Choroid plexus epithelial cell (primary cell): ENCODE measurements around the gene TNS1.
"Not testable (repeated sequence)": the region's sequence is repeated elsewhere in the genome, so short reads cannot be mapped to it uniquely, and the experiment has no call there.

ENCODE experiments used
- DNase-seq: peaks from one replicate; pipeline ENCODE4 v3.0.0-alpha.2; 2010; ENCODE audit warnings: low read depth
- H3K4me3 ChIP-seq: 2 replicates; pipeline ENCODE4 v1.5.1; 2011; ENCODE audit warnings: low read depth, mild to moderate bottlenecking, control low read depth, low read length, moderate library complexity
- TF ChIP-seq, protein P1 (sequence below): conservative IDR thresholded peaks from 2 replicates; pipeline ENCODE4 v1.5.1; 2011; ENCODE audit warnings: low read depth, mild to moderate bottlenecking, control low read depth, inconsistent platforms, low read length, moderate library complexity

Gene TNS1

DNA sequence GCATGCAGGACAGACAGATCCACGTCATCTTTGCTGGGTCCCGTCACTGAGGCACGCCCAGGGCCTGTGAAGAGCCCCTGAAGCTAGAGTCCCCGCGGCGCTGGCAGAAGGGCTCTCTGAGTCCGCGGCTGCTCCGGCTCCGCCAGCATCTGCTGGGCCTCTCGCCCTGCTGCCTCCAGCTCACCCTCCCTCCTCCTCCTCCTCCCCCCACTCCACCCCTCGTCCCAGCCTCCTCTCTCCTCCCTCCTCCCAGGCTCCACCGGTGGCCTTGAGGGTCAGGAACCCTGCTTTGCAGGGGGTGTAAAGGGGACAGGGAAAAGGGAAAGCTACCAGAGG is at the start of gene TNS1:
Gene TNS1, minus strand, starts transcription at position 151 of the 336 bp plus-strand sequence. Its CDS starts 123 bp downstream, at position 28.
- peak within 1 kb of the TSS; percentile 46 for H3K4me3 ChIP-seq
- TF ChIP-seq, protein P1, sequence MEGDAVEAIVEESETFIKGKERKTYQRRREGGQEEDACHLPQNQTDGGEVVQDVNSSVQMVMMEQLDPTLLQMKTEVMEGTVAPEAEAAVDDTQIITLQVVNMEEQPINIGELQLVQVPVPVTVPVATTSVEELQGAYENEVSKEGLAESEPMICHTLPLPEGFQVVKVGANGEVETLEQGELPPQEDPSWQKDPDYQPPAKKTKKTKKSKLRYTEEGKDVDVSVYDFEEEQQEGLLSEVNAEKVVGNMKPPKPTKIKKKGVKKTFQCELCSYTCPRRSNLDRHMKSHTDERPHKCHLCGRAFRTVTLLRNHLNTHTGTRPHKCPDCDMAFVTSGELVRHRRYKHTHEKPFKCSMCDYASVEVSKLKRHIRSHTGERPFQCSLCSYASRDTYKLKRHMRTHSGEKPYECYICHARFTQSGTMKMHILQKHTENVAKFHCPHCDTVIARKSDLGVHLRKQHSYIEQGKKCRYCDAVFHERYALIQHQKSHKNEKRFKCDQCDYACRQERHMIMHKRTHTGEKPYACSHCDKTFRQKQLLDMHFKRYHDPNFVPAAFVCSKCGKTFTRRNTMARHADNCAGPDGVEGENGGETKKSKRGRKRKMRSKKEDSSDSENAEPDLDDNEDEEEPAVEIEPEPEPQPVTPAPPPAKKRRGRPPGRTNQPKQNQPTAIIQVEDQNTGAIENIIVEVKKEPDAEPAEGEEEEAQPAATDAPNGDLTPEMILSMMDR = no peak
- peak; percentile 50 for DNase-seq

DNA sequence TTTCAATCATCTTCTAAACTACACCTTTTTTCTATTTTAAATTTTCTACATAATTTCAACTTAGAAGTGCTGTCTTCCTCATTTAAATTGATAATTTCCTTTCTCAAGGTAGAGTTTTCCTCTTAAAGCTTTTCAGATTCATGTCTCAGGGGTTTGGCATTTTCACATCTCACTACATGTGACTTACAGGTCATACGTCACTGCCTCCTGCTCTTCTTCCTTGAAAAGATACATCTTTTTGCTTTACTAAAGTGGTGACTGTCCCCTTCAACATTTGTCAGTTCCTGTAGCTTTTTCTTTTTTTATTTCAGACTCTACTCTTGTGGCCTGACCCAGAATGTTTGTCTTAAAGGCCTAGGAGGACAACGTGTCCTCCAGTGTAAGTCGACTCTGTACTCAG is 49.1 kb upstream of the TNS1 start:
- TF ChIP-seq, protein P1 = no peak
- no peak overlapping the region for H3K4me3 ChIP-seq
- DNase-seq = no peak

DNA sequence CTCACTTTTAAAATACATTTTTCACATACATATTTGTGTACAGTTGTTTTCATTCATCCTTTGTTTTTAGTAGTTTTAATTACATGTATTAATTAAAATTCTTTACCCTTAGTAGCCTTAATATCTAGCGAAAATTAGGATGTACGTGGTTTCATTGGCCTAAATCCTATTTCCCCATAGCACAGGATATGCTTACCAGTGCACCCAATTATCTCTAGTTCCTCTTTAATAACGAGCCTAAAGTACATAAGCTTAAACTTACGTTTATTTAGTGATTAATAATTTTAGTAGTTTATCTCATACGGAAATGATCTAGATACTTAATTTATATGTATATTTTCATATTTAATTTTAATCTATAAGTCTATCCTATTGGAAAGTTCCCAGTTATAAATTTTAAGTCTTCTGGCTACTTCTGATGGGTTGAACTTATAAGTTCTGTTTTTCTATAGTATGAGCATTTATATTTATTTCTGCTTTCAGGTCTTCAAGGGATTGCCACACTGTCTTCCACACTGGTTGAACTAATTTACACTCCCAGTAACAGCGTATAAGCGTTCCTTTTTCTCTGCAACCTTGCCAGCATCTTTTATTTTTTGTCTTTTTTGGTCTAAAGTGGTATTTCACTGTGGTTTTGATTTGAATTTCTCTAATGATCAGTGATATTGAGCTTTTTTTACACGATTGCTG is 44.9 kb upstream of the TNS1 start:
- TF ChIP-seq, protein P1 = no peak
- DNase-seq = no peak
- no peak overlapping the region for H3K4me3 ChIP-seq

DNA sequence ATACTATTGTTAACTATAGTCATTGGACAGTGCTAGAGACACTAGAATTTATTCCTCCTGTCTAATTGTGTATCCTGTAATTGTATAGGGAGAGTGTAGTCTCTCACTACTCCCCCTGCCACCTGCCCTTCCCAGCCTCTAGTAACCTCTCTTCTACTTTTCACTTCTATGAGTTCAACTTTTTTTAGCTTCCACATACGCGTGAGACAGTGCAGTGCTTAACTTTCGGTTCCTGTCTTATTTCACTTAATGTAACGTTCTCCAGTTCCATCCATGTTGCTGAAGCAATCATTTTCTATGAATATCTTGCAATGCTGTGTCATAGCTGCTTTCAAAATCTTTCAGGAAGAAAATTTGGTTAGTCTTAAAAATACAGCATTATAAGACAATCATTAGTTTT is 43.4 kb upstream of the TNS1 start:
- H3K4me3 ChIP-seq = no peak overlapping the region
- no peak for DNase-seq

DNA sequence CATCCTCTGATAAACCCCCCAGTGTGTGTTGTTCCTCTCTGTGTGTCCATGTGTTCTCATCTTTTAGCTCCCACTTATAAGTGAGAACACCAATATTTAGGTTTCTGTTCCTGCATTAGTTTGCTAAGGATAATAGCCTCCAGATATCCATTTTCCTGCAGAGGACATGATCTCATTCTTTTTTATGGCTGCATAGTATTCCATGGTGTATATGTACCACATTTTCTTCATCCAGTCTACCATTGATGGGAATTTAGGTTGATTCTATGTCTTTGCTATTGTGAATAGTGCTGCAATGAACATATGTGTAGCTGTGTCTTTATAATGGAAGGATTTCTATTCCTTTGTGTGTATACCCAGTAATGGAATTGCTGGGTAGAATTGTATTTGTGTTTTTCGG is 41.8 kb upstream of the TNS1 start:
- not testable (repeated sequence) for H3K4me3 ChIP-seq, DNase-seq

More for the DNA sequence above, 43.4 kb upstream of the TNS1 start:
- TF ChIP-seq, protein P1 = no peak

DNA sequence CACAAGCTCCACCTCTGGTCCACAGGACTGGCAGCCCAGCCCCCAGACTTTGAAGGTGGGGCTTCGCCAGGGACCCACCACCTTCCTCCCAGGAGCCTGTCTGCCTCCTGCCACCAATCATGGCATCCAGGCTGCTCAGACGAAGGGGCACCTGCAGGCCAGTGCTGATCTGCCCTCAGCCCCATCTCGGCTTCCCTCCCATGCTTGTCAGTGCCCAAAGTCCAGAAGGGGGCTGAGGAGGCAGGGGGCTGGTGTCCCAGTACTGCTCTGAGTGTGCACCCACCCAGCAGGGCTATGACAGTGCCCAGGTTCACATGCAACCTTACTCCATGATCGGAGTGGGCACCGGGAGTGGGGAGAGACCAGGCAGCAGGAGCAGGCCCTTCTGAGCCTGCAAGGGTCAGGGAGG is 40.9 kb upstream of the TNS1 start:
- TF ChIP-seq, protein P1 = no peak
- no peak for DNase-seq
- no peak overlapping the region for H3K4me3 ChIP-seq

DNA sequence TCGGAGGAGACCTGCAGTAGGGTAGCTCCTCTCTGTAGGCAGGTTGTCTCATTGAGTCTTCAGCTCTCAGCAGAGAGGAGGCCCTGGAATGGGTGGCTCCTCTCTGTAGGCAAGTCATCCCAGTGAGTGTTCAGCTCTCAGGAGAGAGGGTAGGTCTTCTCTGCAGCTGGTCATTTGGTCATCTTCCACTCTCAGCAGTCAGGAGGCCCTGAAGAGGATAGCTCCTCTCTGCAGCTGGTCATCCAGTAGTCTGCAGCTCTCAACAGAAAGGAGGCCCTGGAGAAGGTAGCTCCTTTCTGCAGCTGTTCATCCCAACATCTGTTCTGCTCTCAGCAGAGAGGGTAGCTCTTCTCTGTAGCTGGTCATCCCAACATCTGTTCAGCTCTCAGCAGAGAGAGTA is 40.3 kb upstream of the TNS1 start:
- no peak overlapping the region for H3K4me3 ChIP-seq
- TF ChIP-seq, protein P1 = no peak
- DNase-seq = no peak
